K562 (cell line): ENCODE data around the gene RBPJ. TPM values are rescaled to one million over a fixed set of nuclear protein-coding genes. Genes with fewer than 3 reads are reported as not detected.

ENCODE experiments used
- ATAC-seq: fragments of 200-7000 bp; cut with Tn5 transposase; 3 replicates; pipeline ENCODE4 v1.9.1; 2020; ENCODE audit warnings: moderate library complexity
- BruUV-seq: library from RNA; stranded (reverse); fragments of 400-500 nt; replicated peaks from 2 replicates; lab custom pipeline; 2021; lab: Mats Ljungman, UMichigan
- CTCF ChIA-PET: fragments of 300-600 bp; formaldehyde crosslinking; extraction: SDS; loops from one replicate; lab custom pipeline; 2021; ENCODE audit warnings: low intra/inter-chr PET ratio; lab: Yijun Ruan, JAX
- POLR2A ChIA-PET: fragments of 300-600, 350-650 bp; sonication (Branson Sonifier 250); formaldehyde crosslinking; extraction: SDS; loops from one replicate; lab custom pipeline; 2021; ENCODE audit warnings: antibody characterized with exemption, inconsistent platforms; lab: Yijun Ruan, JAX
- DNase-seq, 4 experiments: peaks; one replicate each; pipeline versions ENCODE4 v3.0.0 to v3.0.0-alpha.2; 2011 to 2018; ENCODE audit warnings: low spot score in 3 of 4, mixed read lengths in 3 of 4; ENCODE audit errors: extremely low read depth in 1 of 4
- FAIRE-seq: peaks from 2 replicates; lab custom pipeline; 2011; peaks lifted over from hg19 to GRCh38; lab: Jason Lieb, UNC
- H2AFZ ChIP-seq: 2 replicates; pipeline ENCODE4 v1.6.0; 2011; ENCODE audit warnings: low read depth, low read length, control low read depth, inconsistent platforms
- H3K27ac ChIP-seq: fragments of 200-600 bp; 3 replicates; pipeline ENCODE4 v1.8.0; 2011; ENCODE audit warnings: low read depth, mild to moderate bottlenecking, control low read depth, inconsistent platforms, low read length, moderate library complexity, mixed read lengths; ENCODE audit errors: extremely low read depth
- H3K27me3 ChIP-seq, 2 experiments: fragments of 300-600 bp in 1 of 2; 2 replicates in 1 of 2; 3 replicates in 1 of 2; pipeline versions ENCODE4 v1.6.0 to v1.8.0; 2011; ENCODE audit warnings: inconsistent platforms in 2 of 2, low read length in 2 of 2, mild to moderate bottlenecking in 1 of 2, mixed read lengths in 1 of 2, moderate library complexity in 1 of 2; ENCODE audit not compliant: control insufficient read depth in 2 of 2, insufficient read depth in 2 of 2
- H3K36me3 ChIP-seq: fragments of 300-600 bp; 3 replicates; pipeline ENCODE4 v1.8.0; 2011; ENCODE audit warnings: mild to moderate bottlenecking, low read length, inconsistent platforms; ENCODE audit not compliant: control insufficient read depth, insufficient read depth
- H3K4me1 ChIP-seq, 2 experiments: fragments of 200-600 bp in 1 of 2; replicated peaks in 1 of 2; 2 replicates in 1 of 2; 3 replicates in 1 of 2; pipeline versions ENCODE4 v1.5.1 to v1.8.0; 2011; ENCODE audit warnings: inconsistent platforms in 2 of 2, low read length in 2 of 2, mild to moderate bottlenecking in 1 of 2, mixed read lengths in 1 of 2, moderate library complexity in 1 of 2; ENCODE audit not compliant: control insufficient read depth in 2 of 2, insufficient read depth in 2 of 2
- H3K4me2 ChIP-seq: 2 replicates; pipeline ENCODE4 v1.6.1; 2011; ENCODE audit warnings: low read length, control low read depth, inconsistent platforms, mixed read lengths; ENCODE audit not compliant: insufficient read depth
- H3K4me3 ChIP-seq: fragments of 200-600 bp; sonication (generic), shearing (Covaris generic); 2 replicates; pipeline ENCODE4 v1.5.1; 2016; ENCODE audit warnings: control low read depth, inconsistent platforms
- H3K79me2 ChIP-seq: fragments of 200-600 bp; 3 replicates; pipeline ENCODE4 v1.8.0; 2011; ENCODE audit warnings: low read length, inconsistent platforms; ENCODE audit not compliant: control insufficient read depth, insufficient read depth
- H3K9ac ChIP-seq, 2 experiments: 2 replicates each; pipeline versions ENCODE4 v1.6.0 to v1.6.1; 2011; ENCODE audit warnings: low read depth in 2 of 2, low read length in 2 of 2, control low read depth in 1 of 2, inconsistent platforms in 1 of 2, mild to moderate bottlenecking in 1 of 2, mixed read lengths in 1 of 2; ENCODE audit not compliant: insufficient read depth in 1 of 2
- H3K9me1 ChIP-seq: one replicate; pipeline ENCODE4 v1.6.0; 2011; ENCODE audit warnings: inconsistent platforms, mild to moderate bottlenecking, low read length, moderate library complexity; ENCODE audit not compliant: control insufficient read depth, insufficient read depth
- H3K9me3 ChIP-seq: replicated peaks from 2 replicates; pipeline ENCODE4 v1.5.1; 2011; ENCODE audit warnings: low read depth, low read length, inconsistent platforms; ENCODE audit not compliant: control insufficient read depth, insufficient read depth
- H4K20me1 ChIP-seq: replicated peaks from 2 replicates; pipeline ENCODE4 v1.6.1; 2011; ENCODE audit warnings: low read length, inconsistent platforms, mixed read lengths; ENCODE audit not compliant: control insufficient read depth, insufficient read depth
- BMI1 ChIP-seq: fragments of 150-350 bp; IDR thresholded peaks from 2 replicates; pipeline ENCODE4 v1.6.1; 2014; ENCODE audit warnings: low read length
- CXXC5 ChIP-seq: fragments of 250-450 bp; sonication (Bioruptor Pico); IDR thresholded peaks from 2 replicates; pipeline ENCODE4 v1.8.0; 2022; ENCODE audit warnings: inconsistent platforms, mild to moderate bottlenecking, moderate library complexity
- FOXP4 ChIP-seq: sonication (generic); formaldehyde crosslinking; IDR thresholded peaks from 2 replicates; pipeline ENCODE4 v1.8.0; 2022; ENCODE audit warnings: mild to moderate bottlenecking, missing genetic modification reagents, borderline replicate concordance
- GABPA ChIP-seq: fragments of 200-800 bp; sonication (Bioruptor generic); conservative IDR thresholded peaks from 2 replicates; pipeline ENCODE4 v1.6.1; 2016; ENCODE audit warnings: low read depth, missing genetic modification characterization, missing compliant biosample characterization
- TCF7L2 ChIP-seq: fragments of 150-350 bp; IDR thresholded peaks from 2 replicates; pipeline ENCODE4 v1.6.1; 2016; ENCODE audit warnings: low read depth, mild to moderate bottlenecking, low read length, moderate library complexity
- TSC22D4 ChIP-seq: fragments of 450-650 bp; IDR thresholded peaks from 2 replicates; pipeline ENCODE4 v1.6.1; 2016; ENCODE audit warnings: missing genetic modification characterization, missing biosample characterization, control low read depth
- WGBS: fragments of 100-300 bp; shearing (Covaris generic); methylation state at CpG from one replicate; pipeline ENCODE4 v1.1.6; 2016; ENCODE audit warnings: low coverage, mixed read lengths; ENCODE audit not compliant: insufficient coverage; ENCODE audit errors: missing lambda C conversion rate; 5-methylcytosine and 5-hydroxymethylcytosine counted together
- in situ Hi-C: fragments of 300-500 bp; cut with MboI; formaldehyde crosslinking; loops from 4 replicates; pipeline ENCODE4 v1.15.0; 2018; ENCODE audit warnings: inconsistent platforms, mixed read lengths
- intact Hi-C: fragments of 100-400 bp; cut with micrococcal nuclease; formaldehyde crosslinking; loops from 2 replicates; pipeline ENCODE4 v1.14.2; 2022
- polyA plus RNA-seq, 8 experiments: library from polyadenylated mRNA; depleted of rRNA in 4 of 8; stranded (reverse) in 5 of 8; unstranded in 3 of 8; fragments of >200 nt; fragmentation: Nextera tagmentation in 2 of 8; fragmentation: Illumina TruSeq in 1 of 8; extraction: Ambion mirVana in 2 of 8; extraction: Trizol in 1 of 8; gene quantifications; 2 replicates each; pipeline versions ENCODE4 v1.2.1 to v1.2.3, GENCODE V29; 2011 to 2014; ENCODE audit warnings: inconsistent platforms in 1 of 8, missing spikeins in 1 of 8
- total RNA-seq, 7 experiments: library from RNA; depleted of rRNA in 6 of 7; stranded (reverse); fragments of >200 nt in 6 of 7; fragmentation: Illumina TruSeq in 2 of 7; extraction: Trizol in 2 of 7; gene quantifications; 2 replicates each; pipeline versions ENCODE4 v1.2.1 to v1.2.3, GENCODE V29; 2011 to 2021; ENCODE audit warnings: low replicate concordance in 1 of 7
- TF ChIP-seq, protein P1 (sequence below), 2 experiments: fragments of 200-800 bp in 1 of 2; sonication (Bioruptor generic) in 1 of 2; sonication (generic) in 1 of 2; formaldehyde crosslinking in 1 of 2; IDR thresholded peaks in 1 of 2; conservative IDR thresholded peaks in 1 of 2; 2 replicates each; pipeline versions ENCODE4 v1.5.0 to v1.6.1; 2016 to 2020; ENCODE audit warnings: missing compliant biosample characterization in 1 of 2, missing genetic modification characterization in 1 of 2, missing genetic modification reagents in 1 of 2
- TF ChIP-seq, protein P2 (sequence below): fragments of 450-650 bp; conservative IDR thresholded peaks from 2 replicates; pipeline ENCODE4 v1.6.1; 2016; ENCODE audit warnings: missing genetic modification characterization, low read depth, mild to moderate bottlenecking, control low read depth, missing compliant biosample characterization

The RBPJ gene
- total and polyA plus RNA-seq, 9 of the 15 experiments (the other 6 are each of a cell fraction or from before 2014, with no cell fraction given), result 17.2 to 49.4 (median 33.8) TPM

DNA sequence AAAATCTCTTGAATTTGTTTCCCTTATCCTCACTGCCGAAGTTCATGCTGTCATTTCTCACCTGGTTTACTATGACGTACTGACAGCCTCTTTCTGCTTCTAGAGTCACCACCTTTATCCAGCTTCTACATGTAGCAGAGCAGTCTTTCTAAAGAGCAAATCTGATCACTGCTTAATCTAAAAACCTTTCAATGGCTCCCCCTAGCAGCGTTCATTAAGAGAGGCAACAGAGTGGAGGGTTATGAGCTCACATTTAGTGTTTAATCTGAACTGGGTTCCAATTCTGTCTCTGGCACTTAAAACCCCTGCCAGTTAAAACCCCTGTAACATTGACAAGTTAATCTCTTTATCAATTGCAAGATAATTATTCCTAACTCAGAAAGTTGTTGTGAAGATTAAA, 4.4 kb downstream of the RBPJ start:
- peak in 1 of 4 experiments; percentile 51 for DNase-seq
- in situ Hi-C loops, result no loop called here
- no TSS peak for BruUV-seq
- TF ChIP-seq, protein P1, sequence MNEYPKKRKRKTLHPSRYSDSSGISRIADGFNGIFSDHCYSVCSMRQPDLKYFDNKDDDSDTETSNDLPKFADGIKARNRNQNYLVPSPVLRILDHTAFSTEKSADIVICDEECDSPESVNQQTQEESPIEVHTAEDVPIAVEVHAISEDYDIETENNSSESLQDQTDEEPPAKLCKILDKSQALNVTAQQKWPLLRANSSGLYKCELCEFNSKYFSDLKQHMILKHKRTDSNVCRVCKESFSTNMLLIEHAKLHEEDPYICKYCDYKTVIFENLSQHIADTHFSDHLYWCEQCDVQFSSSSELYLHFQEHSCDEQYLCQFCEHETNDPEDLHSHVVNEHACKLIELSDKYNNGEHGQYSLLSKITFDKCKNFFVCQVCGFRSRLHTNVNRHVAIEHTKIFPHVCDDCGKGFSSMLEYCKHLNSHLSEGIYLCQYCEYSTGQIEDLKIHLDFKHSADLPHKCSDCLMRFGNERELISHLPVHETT (CRISPR knock-in tag; conservative IDR thresholded peaks at IDR 0.05 in 1 of 2, IDR thresholded peaks at IDR 0.05 in 1 of 2), result no peak
- TF ChIP-seq FOXP4 (CRISPR knock-in tag) (no peak), TCF7L2 (no peak), CXXC5 (CRISPR knock-in tag) (no peak), GABPA (tag) (no peak), TSC22D4 (tag) (no peak), BMI1 (no peak)
- TF ChIP-seq, protein P2, sequence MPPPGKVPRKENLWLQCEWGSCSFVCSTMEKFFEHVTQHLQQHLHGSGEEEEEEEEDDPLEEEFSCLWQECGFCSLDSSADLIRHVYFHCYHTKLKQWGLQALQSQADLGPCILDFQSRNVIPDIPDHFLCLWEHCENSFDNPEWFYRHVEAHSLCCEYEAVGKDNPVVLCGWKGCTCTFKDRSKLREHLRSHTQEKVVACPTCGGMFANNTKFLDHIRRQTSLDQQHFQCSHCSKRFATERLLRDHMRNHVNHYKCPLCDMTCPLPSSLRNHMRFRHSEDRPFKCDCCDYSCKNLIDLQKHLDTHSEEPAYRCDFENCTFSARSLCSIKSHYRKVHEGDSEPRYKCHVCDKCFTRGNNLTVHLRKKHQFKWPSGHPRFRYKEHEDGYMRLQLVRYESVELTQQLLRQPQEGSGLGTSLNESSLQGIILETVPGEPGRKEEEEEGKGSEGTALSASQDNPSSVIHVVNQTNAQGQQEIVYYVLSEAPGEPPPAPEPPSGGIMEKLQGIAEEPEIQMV (tag), result no peak

More for the DNA sequence above, 4.4 kb downstream of the RBPJ start:
- Histone ChIP-seq H3K79me2 (peaks cover 90% of the 10 kb centered on the region), H3K36me3 (no peaks in the 10 kb centered on the region), H3K27me3 (no peaks in the 10 kb centered on the region), H3K4me3 (no peak overlapping the region), H3K9me1 (no peaks in the 10 kb centered on the region), H4K20me1 (peaks cover 31% of the 10 kb centered on the region), H3K9ac (no peak overlapping the region), H2AFZ (no peak overlapping the region), H3K4me1 (peaks cover 7 to 14% of the 10 kb centered on the region in 2 experiments), H3K4me2 (no peak overlapping the region), H3K9me3 (no peaks in the 10 kb centered on the region), H3K27ac (no peak overlapping the region)
- WGBS, result 19% methylated on average over 3 of the region's 3 CpGs
- CTCF ChIA-PET, result no interaction called here
- POLR2A ChIA-PET, result interaction anchor here (1.1 to 1.2 kb wide), 2 partner anchors 9 to 21 kb away, joined by 4 to 5 read pairs; no protein-coding TSS in a partner anchor
- peak; percentile 65 for FAIRE-seq
- ATAC-seq, result peak; percentile 18; the same call in 2 of the 3 replicates
- intact Hi-C loops, result loop anchor here (5.0 to 10.0 kb wide), 3 partner anchors 243 to 690 kb away; no protein-coding TSS in a partner anchor
